PC-3 (cell line): ENCODE measurements around the gene IFI30. TPM values are rescaled to one million over a fixed set of nuclear protein-coding genes. Genes with fewer than 3 reads are reported as not detected.

ENCODE experiments used
- ATAC-seq: fragments of 200-7000 bp; cut with Tn5 transposase; 2 replicates; pipeline ENCODE4 v1.9.1; 2020; ENCODE audit warnings: mild to moderate bottlenecking, moderate library complexity
- BruUV-seq: library from RNA; stranded (reverse); fragments of 400-500 nt; replicated peaks from 2 replicates; lab custom pipeline; 2021; lab: Mats Ljungman, UMichigan
- CTCF ChIA-PET: fragments of 300-600 bp; sonication (Branson Sonifier 250); formaldehyde crosslinking; loops from one replicate; lab custom pipeline; 2022; ENCODE audit warnings: antibody characterized with exemption; lab: Charles Lee
- POLR2A ChIA-PET: fragments of 300-600 bp; sonication (Branson Sonifier 250); formaldehyde crosslinking; loops from one replicate; lab custom pipeline; 2022; ENCODE audit warnings: antibody characterized with exemption; ENCODE audit not compliant: unreplicated experiment; lab: Charles Lee
- DNase-seq: peaks from one replicate; pipeline ENCODE4 v3.0.0-alpha.2; 2015
- H2AFZ ChIP-seq: fragments of 300-600 bp; sonication (generic); 2 replicates; pipeline ENCODE4 v1.6.0; 2016; ENCODE audit warnings: antibody characterized with exemption, low read length
- H3F3A ChIP-seq: fragments of 300-600 bp; sonication (generic); one replicate; pipeline ENCODE4 v1.6.0; 2017; ENCODE audit warnings: antibody characterized with exemption, low read length, control low read depth, mild to moderate bottlenecking; ENCODE audit not compliant: unreplicated experiment
- H3K27ac ChIP-seq: fragments of 300-600 bp; sonication (generic); 2 replicates; pipeline ENCODE4 v1.5.1; 2016; ENCODE audit warnings: mild to moderate bottlenecking, low read length
- H3K27me3 ChIP-seq: fragments of 300-600 bp; sonication (generic); 2 replicates; pipeline ENCODE4 v1.6.1; 2016; ENCODE audit warnings: low read length, mixed read lengths
- H3K36me3 ChIP-seq: fragments of 300-600 bp; sonication (generic); 2 replicates; pipeline ENCODE4 v1.6.1; 2016; ENCODE audit warnings: low read depth, mixed run types, low read length, mixed read lengths
- H3K4me1 ChIP-seq: fragments of 300-600 bp; sonication (generic); 2 replicates; pipeline ENCODE4 v1.5.1; 2016; ENCODE audit warnings: low read length; ENCODE audit not compliant: insufficient read depth
- H3K4me2 ChIP-seq: fragments of 300-600 bp; sonication (generic); 2 replicates; pipeline ENCODE4 v1.6.0; 2016; ENCODE audit warnings: low read length
- H3K4me3 ChIP-seq: fragments of 300-600 bp; sonication (generic); 2 replicates; pipeline ENCODE4 v1.5.1; 2016; ENCODE audit warnings: mild to moderate bottlenecking, low read length, mixed read lengths
- H3K79me2 ChIP-seq: fragments of 300-600 bp; sonication (generic); 2 replicates; pipeline ENCODE4 v1.6.1; 2017; ENCODE audit warnings: low read length, mixed read lengths
- H3K9ac ChIP-seq: fragments of 300-600 bp; sonication (generic); 2 replicates; pipeline ENCODE4 v1.6.0; 2016; ENCODE audit warnings: mild to moderate bottlenecking, low read length
- H3K9me2 ChIP-seq: fragments of 300-600 bp; sonication (generic); replicated peaks from 2 replicates; pipeline ENCODE4 v1.6.1; 2016; ENCODE audit warnings: mixed run types, low read length, mixed read lengths
- H3K9me3 ChIP-seq: fragments of 300-600 bp; sonication (generic); 2 replicates; pipeline ENCODE4 v1.6.1; 2016; ENCODE audit warnings: low read length, mixed read lengths
- H4K20me1 ChIP-seq: fragments of 300-600 bp; sonication (generic); 2 replicates; pipeline ENCODE4 v1.6.1; 2016; ENCODE audit warnings: low read length, mixed read lengths
- CTCF ChIP-seq: fragments of 300-600 bp; sonication (generic); conservative IDR thresholded peaks from 2 replicates; pipeline ENCODE4 v1.5.1; 2017; ENCODE audit warnings: antibody characterized with exemption, low read depth, mild to moderate bottlenecking, low read length
- EZH2 ChIP-seq: fragments of 300-600 bp; sonication (generic); IDR thresholded peaks from one replicate; pipeline ENCODE4 v1.6.1; 2017; ENCODE audit warnings: antibody characterized with exemption, mild to moderate bottlenecking, low read length; ENCODE audit not compliant: unreplicated experiment
- EZH2phosphoT487 ChIP-seq: fragments of 300-600 bp; sonication (generic); IDR thresholded peaks from 2 replicates; pipeline ENCODE4 v1.6.1; 2018; ENCODE audit warnings: mild to moderate bottlenecking, antibody characterized with exemption, low read length, borderline replicate concordance
- intact Hi-C: fragments of 100-400 bp; cut with micrococcal nuclease; formaldehyde crosslinking; loops from 2 replicates; pipeline ENCODE4 v1.9.0; 2023
- total RNA-seq: library from RNA; depleted of rRNA; stranded (reverse); fragments of >200 nt; gene quantifications from 2 replicates; pipeline ENCODE4 v1.2.3, GENCODE V29; 2014; rRNA removed

IFI30 gene
- total RNA-seq, 1 experiment from 2014 or later: 31.1 TPM

GRCh38 chr19:18226956-18227780 is 53.6 kb downstream of the IFI30 start:
- ChIA-PET CTCF (no interaction called here), POLR2A (no interaction called here)
- TF ChIP-seq EZH2: no peak
- TF ChIP-seq CTCF: no peak
- TF ChIP-seq EZH2phosphoT487: no peak
- Histone ChIP-seq H3K27ac (no peak overlapping the region), H3K4me3 (no peak overlapping the region), H3K79me2 (no peaks in the 10 kb centered on the region), H3F3A (no peaks in the 10 kb centered on the region), H3K36me3 (no peaks in the 10 kb centered on the region), H3K4me1 (peaks cover 8% of the 10 kb centered on the region; the same call in 1 of the 2 replicates), H2AFZ (no peak overlapping the region), H3K9me3 (no peaks in the 10 kb centered on the region), H3K4me2 (no peak overlapping the region), H3K9me2 (no peaks in the 10 kb centered on the region), H3K9ac (no peak overlapping the region), H3K27me3 (peaks cover 9% of the 10 kb centered on the region), H4K20me1 (no peaks in the 10 kb centered on the region)
- intact Hi-C loops: no loop called here
- no peak for ATAC-seq
- no TSS peak for BruUV-seq
- DNase-seq: no peak

Other genes starting within 250 kb of the IFI30 start
- 165 and 247 TPM in 2 replicates for gene CCDC124, start 240.8 kb upstream of the IFI30 start, total RNA-seq
- gene KCNN1, start 206.7 kb upstream of the IFI30 start, total RNA-seq: not detected in 2 replicates
- gene ARRDC2, start 165.6 kb upstream of the IFI30 start, total RNA-seq: 27.7 and 38.5 TPM in 2 replicates
- not detected in 2 replicates for gene IL12RB1, start 86.9 kb upstream of the IFI30 start, total RNA-seq
- 6.7 and 8.1 TPM in 2 replicates for gene MAST3, start 76.0 kb upstream of the IFI30 start, total RNA-seq
- 13.9 and 15.8 TPM in 2 replicates for gene PIK3R2, start 20.6 kb upstream of the IFI30 start, total RNA-seq
- gene MPV17L2, start 19.4 kb downstream of the IFI30 start, total RNA-seq: 34.2 and 44.7 TPM in 2 replicates
- 5.7 and 6.7 TPM in 2 replicates for gene RAB3A, start 30.2 kb downstream of the IFI30 start, total RNA-seq
- 1.8 TPM in 1 of 2 replicates, not detected in the other for gene PDE4C, start 52.6 kb downstream of the IFI30 start, total RNA-seq
- gene IQCN, start 100.6 kb downstream of the IFI30 start, total RNA-seq: 0.33 and 0.69 TPM in 2 replicates
- gene JUND, start 107.8 kb downstream of the IFI30 start, total RNA-seq: 151 and 157 TPM in 2 replicates
- gene LSM4, start 149.3 kb downstream of the IFI30 start, total RNA-seq: 713 and 856 TPM in 2 replicates
- gene PGPEP1, start 166.8 kb downstream of the IFI30 start, total RNA-seq: 9.6 and 11.4 TPM in 2 replicates
- gene GDF15, start 212.3 kb downstream of the IFI30 start, total RNA-seq: 84.3 and 105 TPM in 2 replicates
- not detected in 2 replicates for gene LRRC25, start 223.8 kb downstream of the IFI30 start, total RNA-seq
- 97.5 and 99.9 TPM in 2 replicates for gene SSBP4, start 245.6 kb downstream of the IFI30 start, total RNA-seq